CD4-positive, alpha-beta T cell treated with Interleukin-17A for 1 hour (primary cell): Measurements from ENCODE around the gene PNPO.
"Not testable (repeated sequence)": the region's sequence is repeated elsewhere in the genome, so short reads cannot be mapped to it uniquely, and the experiment has no call there.

Source experiments
- DNase-seq: peaks from one replicate; pipeline ENCODE4 v3.0.0-alpha.2; 2020

PNPO gene

DNA sequence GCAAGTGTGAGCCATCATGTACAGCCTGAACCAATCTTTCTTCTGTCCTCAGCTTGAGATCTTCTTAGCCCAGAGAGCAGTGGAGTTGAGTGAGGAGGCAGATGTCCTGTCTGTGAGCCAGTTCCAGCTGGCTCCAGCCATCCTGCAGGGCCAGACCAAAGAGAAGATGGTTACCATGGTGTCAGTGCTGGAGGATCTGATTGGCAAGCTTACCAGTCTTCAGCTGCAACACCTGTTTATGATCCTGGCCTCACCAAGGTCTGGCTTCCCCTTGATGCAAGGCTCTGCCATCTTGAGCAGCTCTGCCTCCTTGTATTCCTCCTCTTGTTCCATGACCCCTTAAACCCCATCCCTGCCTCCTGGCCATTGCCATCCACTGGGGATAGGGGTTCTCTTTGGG lies 39.2 kb downstream of the PNPO start:
- no peak for DNase-seq

DNA sequence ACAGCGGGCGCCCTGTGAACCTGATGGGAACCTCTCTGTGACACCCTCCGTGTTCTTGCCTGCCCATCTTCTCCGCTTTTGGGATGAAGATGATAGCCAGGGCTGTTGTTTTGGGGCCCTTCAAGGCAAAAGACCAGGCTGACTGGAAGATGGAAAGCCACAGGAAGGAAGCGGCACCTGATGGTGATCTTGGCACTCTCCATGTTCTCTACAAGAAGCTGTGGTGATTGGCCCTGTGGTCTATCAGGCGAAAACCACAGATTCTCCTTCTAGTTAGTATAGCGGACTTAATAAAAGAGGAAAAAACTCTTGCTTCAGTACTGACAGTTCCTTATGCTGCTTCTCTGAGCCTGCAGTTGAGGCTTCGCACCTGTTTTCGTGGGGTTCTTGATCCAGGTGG lies 40.1 kb downstream of the PNPO start:
- peak; percentile 14 for DNase-seq

DNA sequence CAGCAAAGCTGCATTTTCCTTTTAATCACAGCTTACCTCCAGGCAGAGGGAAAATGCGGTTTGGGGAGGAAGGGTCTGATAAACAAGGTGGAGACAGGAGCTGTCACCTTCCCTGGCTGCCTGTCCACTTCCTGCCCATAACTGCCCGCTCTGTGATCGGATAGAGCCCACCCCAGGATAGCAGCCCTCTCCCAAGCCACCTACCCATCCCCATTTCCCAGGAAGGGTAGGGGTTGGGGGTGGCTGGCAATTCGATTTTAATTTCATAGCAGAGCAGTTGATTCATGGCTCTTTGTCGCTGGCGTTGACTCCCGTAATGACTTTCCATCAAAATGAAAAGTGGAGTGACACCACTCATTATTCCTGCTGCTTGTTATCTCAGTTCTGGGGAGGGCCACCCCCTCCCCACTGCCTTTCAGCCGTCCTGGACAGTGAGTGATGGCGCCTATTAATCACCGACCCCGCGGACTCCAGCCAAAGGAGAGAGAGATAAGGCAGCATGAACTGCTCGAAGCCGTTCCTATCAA lies 40.8 kb downstream of the PNPO start:
- DNase-seq, result no peak

DNA sequence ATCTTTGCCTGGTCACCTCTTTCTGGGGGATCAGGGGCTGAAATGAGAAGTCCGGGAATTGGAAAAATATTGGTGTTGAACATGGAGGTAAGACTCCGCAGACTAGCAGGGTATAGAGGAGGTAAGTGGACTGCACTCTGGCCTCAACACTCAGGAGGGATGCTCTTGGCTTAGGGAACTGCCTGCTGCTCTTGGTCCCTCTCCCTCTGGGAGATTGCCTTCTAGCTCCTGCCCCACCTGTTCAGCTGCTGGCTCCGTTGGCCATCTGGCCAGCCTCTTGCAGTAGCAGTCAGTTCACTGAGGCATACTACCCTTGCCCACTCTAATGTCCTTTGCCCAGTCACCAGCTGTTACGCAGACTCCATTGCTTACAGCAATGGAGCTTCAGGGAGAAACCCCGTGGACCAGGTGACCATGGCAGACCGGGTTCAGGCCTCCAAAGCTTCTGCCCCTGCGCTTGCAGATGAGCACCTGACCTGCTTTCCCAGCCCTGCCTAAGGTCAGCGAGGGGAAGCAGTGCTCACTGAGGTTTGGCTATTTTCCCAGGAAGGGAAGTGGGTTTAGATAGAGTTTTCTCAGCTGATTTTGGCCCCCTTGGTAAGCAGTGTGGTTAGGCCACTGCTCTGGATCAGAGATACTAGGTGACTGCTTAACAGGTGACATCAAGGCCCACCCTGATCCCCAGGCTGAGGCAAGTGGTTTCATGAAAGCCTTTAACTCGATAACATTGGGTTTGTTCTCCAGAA lies 41.4 kb downstream of the PNPO start:
- DNase-seq, result no peak

DNA sequence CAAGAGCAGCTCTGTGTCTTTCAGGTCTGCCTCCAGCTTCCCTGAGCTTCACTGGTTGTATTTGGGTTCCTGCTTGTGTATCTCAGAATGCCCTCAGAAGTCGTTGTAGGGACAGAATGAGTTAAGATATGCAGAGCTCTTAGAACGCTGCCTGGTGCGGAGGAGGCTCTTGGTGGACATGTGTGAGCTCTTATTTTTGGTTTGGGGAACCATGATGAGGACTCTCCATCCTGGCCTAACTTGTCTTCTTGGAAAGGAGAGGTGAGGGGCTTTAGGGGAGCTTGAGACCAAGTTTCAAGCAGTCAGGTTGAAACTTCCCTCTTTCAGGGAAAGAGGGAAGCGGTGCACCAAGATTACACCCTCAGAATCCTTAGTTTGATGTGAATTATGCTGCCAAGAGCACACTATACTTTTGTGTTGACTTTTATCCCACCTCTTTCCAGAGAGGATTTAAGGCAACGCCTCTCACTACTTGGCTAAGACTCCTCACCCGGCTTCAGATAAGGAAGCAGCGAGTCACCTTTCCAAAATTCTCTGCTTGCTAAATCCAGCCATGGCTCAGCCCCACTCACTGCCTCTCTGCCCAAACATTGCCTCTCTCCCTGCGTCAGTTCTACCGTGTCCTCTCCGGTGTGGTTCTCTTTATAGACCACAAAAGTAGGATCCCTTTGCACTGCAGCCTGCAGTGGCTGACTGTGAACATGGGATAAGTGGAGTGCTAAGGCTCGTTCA lies 42.3 kb downstream of the PNPO start:
- DNase-seq, result no peak

DNA sequence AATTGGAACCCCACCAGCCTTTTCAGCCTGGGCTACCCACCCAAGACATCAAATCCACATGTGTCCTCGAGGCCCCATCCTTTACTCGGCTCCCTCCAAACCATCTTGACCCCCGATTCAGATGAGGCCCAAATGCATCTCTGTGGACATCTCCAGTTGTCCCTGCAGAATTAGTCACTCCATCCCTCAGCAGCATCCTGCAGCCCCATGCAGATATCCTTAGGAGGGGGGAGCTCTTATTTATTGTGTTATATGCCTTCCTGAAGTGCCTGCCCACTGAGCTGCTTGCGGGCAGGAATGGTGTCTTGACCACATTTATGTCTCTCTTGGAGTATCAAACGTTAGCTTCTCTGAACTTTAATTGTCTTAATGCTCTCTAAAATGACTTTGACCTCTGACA lies 45.1 kb downstream of the PNPO start:
- no peak for DNase-seq

DNA sequence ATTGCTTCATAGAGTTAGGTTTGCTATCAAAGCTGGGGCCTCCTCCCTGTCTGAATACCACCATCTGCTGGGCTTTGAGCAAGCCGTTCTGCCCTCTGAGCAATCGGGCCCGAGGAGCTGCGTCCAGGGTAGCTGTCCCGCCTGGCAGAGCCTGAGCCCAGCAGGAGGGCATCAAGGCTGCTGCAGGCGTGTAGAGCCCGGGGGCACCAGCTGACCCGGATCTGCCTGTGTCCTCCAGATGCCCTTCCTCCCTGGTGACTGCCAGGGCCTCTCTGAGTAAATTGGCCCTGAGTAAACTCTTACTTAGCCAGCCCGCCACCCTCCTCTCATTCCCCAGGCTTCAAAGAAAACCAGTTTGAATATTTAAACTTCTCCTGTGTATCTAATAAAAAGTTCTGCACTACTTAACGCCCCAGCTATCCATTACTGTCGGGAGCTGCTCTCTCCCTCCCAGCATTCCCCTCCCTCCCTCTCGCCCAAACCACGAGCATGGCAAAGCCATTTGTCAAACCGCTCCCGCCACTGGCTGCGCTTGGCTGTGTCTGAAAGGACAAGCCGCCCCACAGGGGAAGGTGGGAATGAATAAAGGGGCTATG lies 46.0 kb downstream of the PNPO start:
- no peak for DNase-seq

DNA sequence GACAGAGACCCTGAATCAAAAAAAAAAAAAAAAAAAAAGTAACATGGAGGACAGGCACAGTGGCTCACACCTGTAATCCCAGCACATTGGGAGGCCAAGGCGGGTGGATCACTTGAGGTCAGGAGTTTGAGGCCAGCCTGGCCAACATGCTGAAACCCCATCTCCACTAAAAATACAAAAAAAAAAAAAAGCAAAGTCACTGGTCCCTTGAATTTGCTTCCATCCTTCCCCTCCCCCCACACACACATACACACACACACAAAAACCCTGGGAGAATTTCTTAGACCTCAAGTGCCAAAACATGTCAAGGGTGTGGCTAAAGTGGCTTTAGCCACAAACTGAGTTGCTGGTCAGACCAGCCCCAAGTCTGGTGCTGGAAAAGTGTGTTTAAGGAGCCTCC lies 47.1 kb downstream of the PNPO start:
- DNase-seq, result not testable (repeated sequence)

DNA sequence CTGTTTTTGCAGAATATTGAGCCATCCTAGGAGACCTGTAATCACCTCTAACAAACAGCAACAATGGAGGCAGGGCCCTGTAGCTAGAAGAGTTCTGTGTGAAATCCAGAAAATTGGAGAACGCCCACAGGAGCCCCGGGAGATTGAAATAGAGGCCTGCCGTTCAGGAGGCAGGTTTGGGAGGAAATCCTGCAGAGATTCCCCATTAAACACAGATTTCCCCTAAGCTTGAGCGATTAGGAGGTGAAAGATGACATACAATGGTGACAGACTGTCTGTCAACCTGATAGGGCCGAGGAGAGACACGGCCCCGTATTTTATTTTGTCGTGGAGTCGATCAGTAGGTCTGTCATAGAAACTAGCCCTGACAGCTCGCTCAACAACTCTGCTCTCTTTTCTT lies 47.8 kb downstream of the PNPO start:
- no peak for DNase-seq

DNA sequence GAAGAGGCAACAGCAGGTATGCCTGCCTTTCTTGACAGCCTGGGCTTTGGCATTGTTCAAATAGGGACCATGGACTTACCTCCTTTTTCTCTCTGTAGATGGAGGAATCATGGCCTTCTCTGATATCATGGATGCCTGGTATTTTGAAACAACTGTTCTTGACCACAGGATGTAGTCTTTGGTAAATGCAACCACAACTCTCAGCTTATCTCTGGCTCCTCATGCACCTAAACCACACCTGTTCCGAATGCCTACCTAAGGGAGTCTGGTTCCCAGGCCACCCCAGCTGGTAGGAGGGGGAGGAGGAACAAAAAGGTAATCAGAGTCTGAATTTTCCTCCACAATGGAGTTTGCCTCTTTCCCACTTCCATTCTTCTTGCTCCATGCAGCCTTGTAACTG lies 48.3 kb downstream of the PNPO start:
- no peak for DNase-seq

DNA sequence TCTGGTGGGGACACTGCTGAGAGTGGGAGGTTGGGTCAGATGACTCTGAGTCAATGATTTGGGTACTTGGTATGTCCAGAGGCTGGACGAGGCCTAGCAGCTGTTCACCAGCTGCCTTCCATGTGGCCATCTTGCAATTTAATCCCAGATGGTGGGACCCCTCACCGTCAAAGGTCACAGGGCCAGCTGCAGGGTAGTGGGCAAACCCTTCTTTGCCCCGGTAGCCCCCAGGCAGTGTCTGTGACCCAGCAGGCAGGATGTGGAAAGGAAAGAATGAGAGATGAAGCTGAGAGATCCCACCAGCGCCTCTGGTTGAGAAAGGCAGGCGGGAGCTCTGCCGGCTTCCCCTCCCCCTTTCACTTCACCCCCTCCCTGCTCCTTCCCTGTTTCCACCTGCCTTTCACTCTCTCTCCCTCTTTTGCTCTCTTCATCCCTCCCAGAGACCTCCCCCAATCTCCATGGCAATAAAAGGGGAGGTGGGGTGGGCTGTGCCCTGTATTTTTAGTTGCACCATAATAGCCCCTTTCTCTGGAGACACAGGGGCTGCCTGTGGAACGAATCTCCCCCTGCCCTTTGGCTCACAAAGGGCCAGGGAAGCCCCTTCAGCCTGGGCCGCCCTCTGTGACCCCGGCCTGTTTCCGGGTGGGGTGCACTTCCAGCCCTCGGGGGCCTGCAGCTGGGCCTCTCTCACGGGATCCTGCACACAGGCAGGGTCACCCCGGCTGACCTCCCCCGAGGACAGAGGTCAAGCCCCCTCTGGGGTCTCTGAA lies 49.8 kb downstream of the PNPO start:
- no peak for DNase-seq

DNA sequence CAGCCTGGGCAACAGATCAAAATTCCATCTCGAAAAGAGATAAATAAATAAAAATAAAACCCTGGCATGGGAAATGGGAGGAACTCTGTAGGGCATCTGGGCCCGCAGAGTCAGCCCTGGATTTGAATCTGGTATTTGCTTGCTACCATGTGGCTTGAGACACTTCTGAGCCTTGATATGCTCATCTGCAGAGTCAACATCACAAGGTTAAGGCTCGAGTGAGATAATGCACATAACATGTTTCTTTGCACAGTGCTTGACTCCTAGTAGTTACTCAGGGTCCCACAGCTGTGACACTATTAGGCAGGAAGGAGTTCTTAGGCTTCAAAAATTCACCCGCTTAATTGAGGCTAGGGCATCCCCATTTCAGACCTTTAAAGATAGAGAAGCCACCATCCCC lies 50.8 kb downstream of the PNPO start:
- no peak for DNase-seq

DNA sequence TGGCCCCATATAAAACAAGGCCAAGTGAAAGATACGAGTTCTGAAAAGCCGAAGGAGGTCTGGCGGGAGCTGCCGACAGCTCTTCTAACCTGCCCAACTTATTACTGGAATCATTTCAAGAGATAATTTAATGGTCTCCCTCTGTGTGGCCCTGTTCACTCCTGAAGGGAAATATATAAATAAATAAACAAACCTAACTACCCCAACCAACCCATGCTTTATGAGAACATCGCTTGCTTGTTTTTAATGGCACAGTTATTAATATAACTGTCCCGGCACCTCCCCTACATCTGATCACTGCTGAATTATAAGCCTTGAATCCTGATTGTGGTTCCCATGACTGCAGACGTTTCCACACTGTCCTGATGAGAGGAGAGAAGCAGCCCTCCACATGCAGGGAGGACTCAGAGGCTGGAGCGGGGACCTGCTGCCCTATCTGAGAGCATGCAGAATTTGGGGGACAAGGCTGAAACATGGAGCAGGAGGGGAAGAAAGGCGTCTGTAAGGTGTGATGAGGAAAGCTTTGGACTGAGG lies 51.7 kb downstream of the PNPO start:
- DNase-seq, result no peak

DNA sequence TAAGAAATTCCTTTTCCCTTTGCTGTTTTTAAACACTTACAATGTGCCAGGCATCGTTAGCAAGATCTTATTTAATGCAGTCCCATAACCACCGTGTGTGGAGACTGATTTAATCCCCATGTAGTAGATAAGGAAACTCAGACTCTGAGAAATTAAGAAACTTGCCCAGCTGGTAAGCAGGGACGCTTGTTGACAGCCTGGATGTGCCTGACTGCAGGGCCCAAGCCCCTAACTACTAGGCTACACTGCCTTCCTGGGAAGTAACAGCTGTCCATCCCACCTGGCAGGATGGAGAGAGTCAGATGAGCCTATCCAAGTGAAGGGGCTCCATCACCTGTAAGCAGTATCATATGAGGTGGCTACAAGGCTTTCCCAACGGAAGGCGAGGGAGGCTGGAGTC lies 52.6 kb downstream of the PNPO start:
- no peak for DNase-seq

DNA sequence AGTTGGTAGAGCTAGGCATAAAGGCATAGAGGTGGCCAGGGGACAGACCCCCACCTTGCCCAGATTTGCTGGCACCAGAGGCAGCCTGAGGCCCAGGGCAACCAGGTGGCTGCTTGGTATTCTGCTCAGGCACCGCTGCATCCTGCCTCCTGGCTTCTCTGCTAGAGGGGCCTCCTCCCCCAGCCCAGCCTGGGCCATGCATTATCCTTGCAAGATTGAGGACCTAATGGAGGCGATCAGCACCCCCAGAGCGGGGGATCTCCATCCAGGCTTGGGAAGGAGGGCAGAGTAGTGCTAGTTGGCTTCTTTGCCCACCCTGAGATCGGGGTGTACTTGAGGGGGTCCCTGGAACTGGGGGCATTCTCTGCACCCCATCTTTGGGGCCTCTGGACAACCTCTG lies 53.4 kb downstream of the PNPO start:
- no peak for DNase-seq

DNA sequence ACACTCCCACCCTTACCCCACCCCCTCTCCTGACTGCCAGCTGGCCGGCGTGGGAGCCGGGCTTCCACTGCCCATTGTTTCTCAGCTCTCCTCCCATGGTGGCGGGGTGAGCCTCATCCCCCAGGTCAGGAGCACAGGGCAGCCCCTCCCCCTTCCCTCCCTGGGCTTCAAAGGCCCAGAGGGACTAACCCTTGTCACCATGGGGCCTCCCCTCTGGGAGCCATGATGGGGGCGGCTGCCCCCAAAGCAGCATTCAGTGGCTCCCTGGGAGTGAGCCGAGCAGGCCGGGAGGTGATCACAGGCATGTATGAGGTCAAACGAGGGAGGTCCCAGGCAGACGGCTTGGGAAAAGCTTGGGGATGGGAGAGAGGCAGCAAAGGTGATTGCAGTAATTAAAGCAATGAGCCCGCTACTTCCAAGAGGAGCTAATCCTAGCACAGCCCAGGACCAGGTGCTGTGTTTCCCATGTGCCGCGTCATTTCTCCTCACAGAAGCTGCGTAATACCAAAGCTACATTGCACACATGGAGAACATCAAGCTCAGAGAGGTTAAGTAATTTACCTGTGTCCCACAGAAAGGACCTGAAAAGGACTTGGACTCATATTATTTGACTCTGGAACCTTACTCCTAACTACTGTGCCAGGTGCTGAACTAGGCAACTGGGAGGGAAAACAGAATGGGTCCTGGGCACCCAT lies 54.0 kb downstream of the PNPO start:
- no peak for DNase-seq

DNA sequence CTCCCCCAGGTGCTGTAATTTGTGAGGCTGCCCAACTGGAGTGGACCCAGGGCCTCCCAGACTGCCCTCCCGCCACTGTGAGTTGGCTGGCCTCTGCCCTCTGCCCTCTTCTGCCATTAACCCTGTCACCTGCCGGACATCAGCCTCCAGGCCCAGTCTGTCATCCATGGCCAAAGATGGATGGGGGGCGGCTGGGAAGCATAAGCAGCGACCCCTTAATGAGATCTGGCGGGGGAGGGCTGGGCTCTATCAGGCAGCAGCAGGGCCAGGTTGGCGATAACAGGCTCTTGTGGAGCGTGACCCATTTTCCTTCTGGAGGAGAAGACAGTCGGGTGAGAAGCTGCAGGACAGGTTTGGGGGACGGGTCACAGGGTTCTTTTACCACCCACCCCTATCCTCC lies 54.8 kb downstream of the PNPO start:
- DNase-seq, result no peak

DNA sequence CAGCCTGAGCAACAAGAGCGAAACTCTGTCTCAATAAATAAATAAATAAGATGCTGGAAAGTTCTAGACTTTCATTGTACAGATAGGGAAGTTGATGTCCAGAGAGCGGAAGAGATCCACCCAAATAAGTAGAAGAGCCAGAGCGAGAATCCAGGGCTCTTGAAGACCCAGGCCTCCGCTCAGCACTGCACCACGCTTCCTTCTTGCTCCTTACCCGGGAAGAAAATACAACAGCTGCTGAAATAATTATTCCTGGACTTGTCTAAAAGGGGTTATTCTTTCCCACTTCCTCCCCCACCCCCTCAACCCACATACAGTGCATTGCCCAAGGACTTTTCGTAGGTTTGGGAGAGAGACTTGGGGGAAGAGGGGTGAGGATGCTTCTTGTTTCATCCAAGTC lies 56.2 kb downstream of the PNPO start:
- DNase-seq, result no peak

DNA sequence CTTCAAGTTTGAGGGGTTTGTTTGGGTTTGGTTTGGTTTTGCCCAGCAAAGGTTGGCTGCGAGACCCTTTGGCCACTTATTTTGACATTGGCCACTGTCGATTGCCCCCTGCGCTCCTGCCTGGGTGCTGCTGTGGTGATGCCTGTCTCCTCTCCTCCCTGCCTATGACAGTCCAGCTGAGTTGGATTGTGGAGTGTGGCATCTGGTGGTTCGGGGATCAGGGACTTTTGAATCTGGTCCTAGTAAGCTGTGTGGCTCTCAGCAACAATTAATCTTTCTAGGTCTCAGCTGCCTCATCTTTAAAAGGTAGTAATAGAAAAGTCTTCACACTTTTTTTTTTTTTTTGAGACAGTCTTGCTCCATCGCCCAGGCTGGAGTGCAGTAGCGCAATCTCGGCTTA lies 56.7 kb downstream of the PNPO start:
- DNase-seq, result no peak
